HFF-Myc (cell line): ENCODE results near the gene TENM4.

ENCODE experiments used
- DNase-seq: peaks from one replicate; pipeline ENCODE4 v3.0.0-alpha.2; 2011; ENCODE audit warnings: low read depth; ENCODE audit errors: extremely low read depth
- H3K4me3 ChIP-seq: replicated peaks from 2 replicates; pipeline ENCODE4 v1.5.1; 2011; ENCODE audit warnings: low read depth, mild to moderate bottlenecking, control low read depth, low read length
- CTCF ChIP-seq: IDR thresholded peaks from 2 replicates; pipeline ENCODE4 v1.5.1; 2012; ENCODE audit warnings: mild to moderate bottlenecking, low read depth, low read length, control low read depth; ENCODE audit errors: missing control alignments

The TENM4 gene

GRCh38 chr11:78952890-78953289, 487.9 kb downstream of the TENM4 start:
- H3K4me3 ChIP-seq: no peak overlapping the region
- DNase-seq: no peak
- no peak for TF ChIP-seq CTCF

GRCh38 chr11:78952175-78952574, 488.7 kb downstream of the TENM4 start:
- no peak for TF ChIP-seq CTCF
- DNase-seq: no peak
- no peak overlapping the region for H3K4me3 ChIP-seq

GRCh38 chr11:78949976-78950690, 490.7 kb downstream of the TENM4 start:
- H3K4me3 ChIP-seq: no peak overlapping the region
- DNase-seq: no peak
- no peak for TF ChIP-seq CTCF

GRCh38 chr11:78946945-78947902, 493.6 kb downstream of the TENM4 start:
- TF ChIP-seq CTCF: no peak
- DNase-seq: peak; percentile 92
- no peak overlapping the region for H3K4me3 ChIP-seq

- no peak overlapping the region for H3K4me3 ChIP-seq
- DNase-seq: no peak
- TF ChIP-seq CTCF: no peak
Measured at GRCh38 chr11:78943841-78944240, 497.0 kb downstream of the TENM4 start.

- no peak for DNase-seq
- no peak for TF ChIP-seq CTCF
- H3K4me3 ChIP-seq: no peak overlapping the region
Measured at GRCh38 chr11:78943154-78943553, 497.7 kb downstream of the TENM4 start.
